Right ventricle myocardium inferior (tissue), 1 donor: Measurements from ENCODE around the gene PRB4. TPM values are rescaled to one million over a fixed set of nuclear protein-coding genes. Genes with fewer than 3 reads are reported as not detected.
"Not testable (repeated sequence)": the region's sequence is repeated elsewhere in the genome, so short reads cannot be mapped to it uniquely, and the experiment has no call there.

ENCODE experiments used
- ATAC-seq: fragments of 200-7000 bp; cut with Tn5 transposase; one replicate; pipeline ENCODE4 v1.9.1; 2020; ENCODE audit warnings: mild to moderate bottlenecking, moderate library complexity
- DNase-seq: peaks from one replicate; pipeline ENCODE4 v3.0.0; 2021; ENCODE audit errors: missing footprints
- intact Hi-C: fragments of 100-400 bp; cut with DNase I; formaldehyde crosslinking; loops from one replicate; pipeline ENCODE4 v1.11.0; 2022
- long read RNA-seq: library from polyadenylated mRNA; unstranded; transcript quantifications from one replicate; pipeline ENCODE4 v2.0.0, GENCODE V29; 2021
- total RNA-seq: library from RNA; stranded (reverse); fragmentation: NEBNext Ultra II Directional; extraction: Animal tissue kit (Norgen Biotek cat#: 25700); gene quantifications from one replicate; pipeline ENCODE4 v1.2.1, GENCODE V29; 2021
- donor health status: DM: no; HTN: yes; CAD: no; lungs with severe emphysema.

Gene PRB4
- not detected for total RNA-seq
- long read RNA-seq = 0 reads

- ATAC-seq (no peak), DNase-seq (no peak)
- intact Hi-C loops = no loop called here
Observed at GRCh38 chr12:11310336-11310735, at the start of gene PRB4. PRB4 (minus strand) TSS chr12:11310436; CDS start chr12:11310398, 38 bp downstream.

GRCh38 chr12:11351736-11352135, 41.5 kb upstream of the PRB4 start:
- ATAC-seq, intact Hi-C loops, DNase-seq: not testable (repeated sequence)

GRCh38 chr12:11348439-11348838, 38.2 kb upstream of the PRB4 start:
- no peak for ATAC-seq

GRCh38 chr12:11347810-11348209, 37.6 kb upstream of the PRB4 start:
- no peak for DNase-seq
- intact Hi-C loops = no loop called here
- no peak for ATAC-seq

More at GRCh38 chr12:11348439-11348838, 38.2 kb upstream of the PRB4 start:
- no peak for DNase-seq
- intact Hi-C loops = no loop called here

- no peak for ATAC-seq
- no peak for DNase-seq
- intact Hi-C loops = no loop called here
Observed at GRCh38 chr12:11344500-11344899, 34.3 kb upstream of the PRB4 start.

- DNase-seq (no peak), ATAC-seq (no peak)
- intact Hi-C loops = no loop called here
Observed at GRCh38 chr12:11324426-11324825, 14.2 kb upstream of the PRB4 start.

- DNase-seq (no peak), ATAC-seq (no peak)
- intact Hi-C loops = no loop called here
Observed at GRCh38 chr12:11321980-11322379, 11.7 kb upstream of the PRB4 start.

GRCh38 chr12:11307143-11307542, 3.1 kb downstream of the PRB4 start:
- no peak for DNase-seq
- intact Hi-C loops = no loop called here
- ATAC-seq = no peak

- ATAC-seq (no peak), DNase-seq (no peak)
- intact Hi-C loops = no loop called here
Observed at GRCh38 chr12:11273449-11273848, 36.8 kb downstream of the PRB4 start.

- no peak for ATAC-seq
- intact Hi-C loops = no loop called here
- DNase-seq = no peak
Observed at GRCh38 chr12:11269607-11270006, 40.6 kb downstream of the PRB4 start, which contains the start of gene PRB3. PRB3 (minus strand) TSS chr12:11269707; CDS start chr12:11269669, 38 bp downstream.

GRCh38 chr12:11264501-11264900, 45.7 kb downstream of the PRB4 start:
- no peak for ATAC-seq
- intact Hi-C loops = no loop called here
- DNase-seq = no peak

Other genes starting within 250 kb of the PRB4 start
- 0.43 TPM for gene TAS2R46, start 248.1 kb downstream of the PRB4 start, total RNA-seq
- not detected for gene TAS2R43, start 218.1 kb downstream of the PRB4 start, total RNA-seq
- 0.27 TPM for gene TAS2R30, start 175.8 kb downstream of the PRB4 start, total RNA-seq
- gene SMIM10L1, start 139.2 kb downstream of the PRB4 start, total RNA-seq = 14.6 TPM
- not detected for gene TAS2R42, start 123.5 kb downstream of the PRB4 start, total RNA-seq
- not detected for gene PRB3, start 40.7 kb downstream of the PRB4 start, total RNA-seq
- gene PRB2, start 85.1 kb upstream of the PRB4 start, total RNA-seq = not detected